Measurements from ENCODE around the gene CHCHD6.

DNA sequence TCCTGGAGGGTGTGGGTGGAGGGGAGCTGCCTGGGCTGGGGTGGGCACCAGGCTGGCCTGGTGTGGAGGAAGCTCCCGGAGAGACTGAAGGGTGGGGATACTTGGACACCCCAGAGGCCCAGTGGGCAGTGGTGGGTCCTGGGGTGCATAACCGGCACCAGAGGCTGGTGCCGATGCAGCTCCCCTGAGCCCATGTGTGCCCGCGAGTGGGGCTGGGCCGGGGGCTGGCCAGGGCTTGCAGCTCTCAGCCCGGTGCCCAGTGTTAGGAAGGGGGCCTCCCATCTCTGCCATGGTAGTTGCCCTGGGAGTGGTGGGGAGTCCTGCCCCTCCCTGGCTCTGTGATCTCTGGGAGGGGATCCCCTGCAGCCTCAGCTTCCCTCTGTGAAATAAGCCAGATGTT, 288.2 kb downstream of the CHCHD6 start:
- TF ChIP-seq, protein P1, sequence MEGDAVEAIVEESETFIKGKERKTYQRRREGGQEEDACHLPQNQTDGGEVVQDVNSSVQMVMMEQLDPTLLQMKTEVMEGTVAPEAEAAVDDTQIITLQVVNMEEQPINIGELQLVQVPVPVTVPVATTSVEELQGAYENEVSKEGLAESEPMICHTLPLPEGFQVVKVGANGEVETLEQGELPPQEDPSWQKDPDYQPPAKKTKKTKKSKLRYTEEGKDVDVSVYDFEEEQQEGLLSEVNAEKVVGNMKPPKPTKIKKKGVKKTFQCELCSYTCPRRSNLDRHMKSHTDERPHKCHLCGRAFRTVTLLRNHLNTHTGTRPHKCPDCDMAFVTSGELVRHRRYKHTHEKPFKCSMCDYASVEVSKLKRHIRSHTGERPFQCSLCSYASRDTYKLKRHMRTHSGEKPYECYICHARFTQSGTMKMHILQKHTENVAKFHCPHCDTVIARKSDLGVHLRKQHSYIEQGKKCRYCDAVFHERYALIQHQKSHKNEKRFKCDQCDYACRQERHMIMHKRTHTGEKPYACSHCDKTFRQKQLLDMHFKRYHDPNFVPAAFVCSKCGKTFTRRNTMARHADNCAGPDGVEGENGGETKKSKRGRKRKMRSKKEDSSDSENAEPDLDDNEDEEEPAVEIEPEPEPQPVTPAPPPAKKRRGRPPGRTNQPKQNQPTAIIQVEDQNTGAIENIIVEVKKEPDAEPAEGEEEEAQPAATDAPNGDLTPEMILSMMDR (IDR thresholded peaks at IDR 0.05; ENCODE audit: low read depth, low read length, missing input control) = no peak
- TF ChIP-seq, protein P2, sequence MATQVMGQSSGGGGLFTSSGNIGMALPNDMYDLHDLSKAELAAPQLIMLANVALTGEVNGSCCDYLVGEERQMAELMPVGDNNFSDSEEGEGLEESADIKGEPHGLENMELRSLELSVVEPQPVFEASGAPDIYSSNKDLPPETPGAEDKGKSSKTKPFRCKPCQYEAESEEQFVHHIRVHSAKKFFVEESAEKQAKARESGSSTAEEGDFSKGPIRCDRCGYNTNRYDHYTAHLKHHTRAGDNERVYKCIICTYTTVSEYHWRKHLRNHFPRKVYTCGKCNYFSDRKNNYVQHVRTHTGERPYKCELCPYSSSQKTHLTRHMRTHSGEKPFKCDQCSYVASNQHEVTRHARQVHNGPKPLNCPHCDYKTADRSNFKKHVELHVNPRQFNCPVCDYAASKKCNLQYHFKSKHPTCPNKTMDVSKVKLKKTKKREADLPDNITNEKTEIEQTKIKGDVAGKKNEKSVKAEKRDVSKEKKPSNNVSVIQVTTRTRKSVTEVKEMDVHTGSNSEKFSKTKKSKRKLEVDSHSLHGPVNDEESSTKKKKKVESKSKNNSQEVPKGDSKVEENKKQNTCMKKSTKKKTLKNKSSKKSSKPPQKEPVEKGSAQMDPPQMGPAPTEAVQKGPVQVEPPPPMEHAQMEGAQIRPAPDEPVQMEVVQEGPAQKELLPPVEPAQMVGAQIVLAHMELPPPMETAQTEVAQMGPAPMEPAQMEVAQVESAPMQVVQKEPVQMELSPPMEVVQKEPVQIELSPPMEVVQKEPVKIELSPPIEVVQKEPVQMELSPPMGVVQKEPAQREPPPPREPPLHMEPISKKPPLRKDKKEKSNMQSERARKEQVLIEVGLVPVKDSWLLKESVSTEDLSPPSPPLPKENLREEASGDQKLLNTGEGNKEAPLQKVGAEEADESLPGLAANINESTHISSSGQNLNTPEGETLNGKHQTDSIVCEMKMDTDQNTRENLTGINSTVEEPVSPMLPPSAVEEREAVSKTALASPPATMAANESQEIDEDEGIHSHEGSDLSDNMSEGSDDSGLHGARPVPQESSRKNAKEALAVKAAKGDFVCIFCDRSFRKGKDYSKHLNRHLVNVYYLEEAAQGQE (IDR thresholded peaks at IDR 0.05) = no peak
- no peak for TF ChIP-seq HNF4A (conservative IDR thresholded peaks at IDR 0.05)

Data from liver (tissue), 3 donors.